Activated T-helper 1 cell treated with anti-CD3 and anti-CD28 coated beads, Interleukin-12 subunit alpha, Interleukin-12 subunit beta, Interleukin-2, Interleukin-4 antibody, amounts not matched to agents 30 ng/mL and 10 ng/mL and 1 ng/mL, durations not matched to agents 14 hours and 24 hours and 36 hours (primary cell): ENCODE measurements around the gene UPK1A. TPM values are rescaled to one million over a fixed set of nuclear protein-coding genes. Genes with fewer than 3 reads are reported as not detected.

Source experiments
- DNase-seq: peaks from one replicate; pipeline ENCODE4 v3.0.0; 2021; ENCODE audit warnings: low spot score
- H3K27ac Mint-ChIP-seq: one replicate; pipeline ENCODE4 v1.8.0; 2021; ENCODE audit warnings: mild to moderate bottlenecking, mixed read lengths
- H3K27me3 Mint-ChIP-seq: one replicate; pipeline ENCODE4 v1.8.0; 2022; ENCODE audit warnings: mild to moderate bottlenecking, moderate library complexity, mixed read lengths; ENCODE audit not compliant: insufficient read depth
- H3K36me3 Mint-ChIP-seq: one replicate; pipeline ENCODE4 v1.8.0; 2021; ENCODE audit warnings: low read depth, mixed read lengths
- H3K4me1 Mint-ChIP-seq: one replicate; pipeline ENCODE4 v1.8.0; 2021; ENCODE audit warnings: low read depth, mixed read lengths
- H3K4me3 Mint-ChIP-seq: one replicate; pipeline ENCODE4 v1.8.0; 2021; ENCODE audit warnings: mild to moderate bottlenecking, moderate library complexity, mixed read lengths
- H3K9me3 Mint-ChIP-seq: one replicate; pipeline ENCODE4 v1.8.0; 2021; ENCODE audit warnings: mixed read lengths
- intact Hi-C: fragments of 100-400 bp; cut with micrococcal nuclease; formaldehyde crosslinking; loops from one replicate; pipeline ENCODE4 v1.15.1; 2024
- total RNA-seq: library from RNA; stranded (reverse); gene quantifications from 2 replicates; pipeline ENCODE4 v1.2.3, GENCODE V29; 2022

Gene UPK1A
- total RNA-seq, 1 donor from 2014 or later: 0.41 TPM

GRCh38 chr19:35727053-35727955 is 61.0 kb downstream of the UPK1A start:
- intact Hi-C loops: no loop called here
- Mint-ChIP-seq H3K27me3 (no peaks in the 10 kb centered on the region), H3K36me3 (peaks cover 69% of the 10 kb centered on the region), H3K27ac (no peak overlapping the region), H3K4me1 (no peaks in the 10 kb centered on the region), H3K4me3 (no peak overlapping the region), H3K9me3 (no peaks in the 10 kb centered on the region)
- no peak for DNase-seq

Other genes starting within 250 kb of the UPK1A start
- gene FFAR2, start 218.3 kb upstream of the UPK1A start, total RNA-seq: not detected in 2 replicates
- gene KRTDAP, start 176.1 kb upstream of the UPK1A start, total RNA-seq: not detected in 2 replicates
- not detected in 2 replicates for gene DMKN, start 152.9 kb upstream of the UPK1A start, total RNA-seq
- not detected in 2 replicates for gene SBSN, start 138.2 kb upstream of the UPK1A start, total RNA-seq
- gene GAPDHS, start 133.1 kb upstream of the UPK1A start, total RNA-seq: not detected in 2 replicates
- gene TMEM147, start 120.9 kb upstream of the UPK1A start, total RNA-seq: 122 and 123 TPM in 2 replicates
- not detected in 2 replicates for gene ATP4A, start 102.9 kb upstream of the UPK1A start, total RNA-seq
- gene PMIS2, start 80.3 kb upstream of the UPK1A start, total RNA-seq: not detected in 2 replicates
- gene HAUS5, start 53.8 kb upstream of the UPK1A start, total RNA-seq: 41.0 and 48.4 TPM in 2 replicates
- 105 and 118 TPM in 2 replicates for gene RBM42, start 37.5 kb upstream of the UPK1A start, total RNA-seq
- gene ETV2, start 24.8 kb upstream of the UPK1A start, total RNA-seq: 0.98 and 1.0 TPM in 2 replicates
- 434 and 451 TPM in 2 replicates for gene COX6B1, start 18.2 kb upstream of the UPK1A start, total RNA-seq
- 126 TPM in 2 replicates for gene ZBTB32, start 38.0 kb downstream of the UPK1A start, total RNA-seq
- gene KMT2B, start 51.5 kb downstream of the UPK1A start, total RNA-seq: 61.9 and 65.2 TPM in 2 replicates
- 105 and 106 TPM in 2 replicates for gene IGFLR1, start 75.9 kb downstream of the UPK1A start, total RNA-seq
- gene U2AF1L4, start 78.9 kb downstream of the UPK1A start, total RNA-seq: 28.1 and 29.7 TPM in 2 replicates
- gene PSENEN, start 79.1 kb downstream of the UPK1A start, total RNA-seq: 50.6 and 54.6 TPM in 2 replicates
- 9.3 and 9.8 TPM in 2 replicates for gene LIN37, start 82.1 kb downstream of the UPK1A start, total RNA-seq
- gene HSPB6, start 90.5 kb downstream of the UPK1A start, total RNA-seq: 0.78 TPM in 1 of 2 replicates, not detected in the other
- gene PROSER3, start 91.7 kb downstream of the UPK1A start, total RNA-seq: 39.5 and 45.1 TPM in 2 replicates
- gene ARHGAP33, start 109.0 kb downstream of the UPK1A start, total RNA-seq: 24.5 and 25.8 TPM in 2 replicates
- gene PRODH2, start 146.3 kb downstream of the UPK1A start, total RNA-seq: not detected in 2 replicates
- 0.05 TPM in 1 of 2 replicates, not detected in the other for gene NPHS1, start 186.0 kb downstream of the UPK1A start, total RNA-seq
- gene KIRREL2, start 190.4 kb downstream of the UPK1A start, total RNA-seq: 1.7 TPM in 2 replicates
- gene APLP1, start 202.1 kb downstream of the UPK1A start, total RNA-seq: 2.3 and 2.4 TPM in 2 replicates
- gene NFKBID, start 234.0 kb downstream of the UPK1A start, total RNA-seq: 163 and 164 TPM in 2 replicates
- gene HCST, start 236.0 kb downstream of the UPK1A start, total RNA-seq: 58.5 and 62.2 TPM in 2 replicates
- gene TYROBP, start 241.8 kb downstream of the UPK1A start, total RNA-seq: not detected in 2 replicates